HL-60/S4 treated with phorbol 12-myristate 13-acetate at 8.2 ng/mL for 4 days and 3 days (cell line): ENCODE measurements around the gene VWDE.
"Not testable (repeated sequence)": the region's sequence is repeated elsewhere in the genome, so short reads cannot be mapped to it uniquely, and the experiment has no call there.

Experiments
- in situ Hi-C: fragments of 300-500 bp; cut with MboI; formaldehyde crosslinking; loops from 2 replicates; pipeline ENCODE4 v1.15.0; 2022; ENCODE audit warnings: low sequenced_read_pairs

Gene VWDE

DNA sequence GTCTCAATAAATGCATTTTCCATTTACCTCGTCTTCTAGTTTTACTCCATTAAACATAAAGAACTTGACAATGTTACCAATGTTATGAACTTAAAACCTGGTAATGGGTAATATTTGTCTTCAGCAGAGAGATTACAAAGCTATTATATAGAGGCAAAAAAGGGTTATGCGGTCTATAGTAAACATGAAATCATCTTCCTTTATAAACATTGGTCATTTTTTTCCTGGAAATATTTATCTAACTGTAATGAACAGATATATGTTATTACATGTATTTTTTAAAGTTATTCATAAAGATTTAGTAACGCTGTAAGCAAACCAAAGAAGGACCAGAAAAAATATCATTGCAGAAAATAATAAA, 1.3 kb downstream of the VWDE start:
- in situ Hi-C loops = no loop called here

DNA sequence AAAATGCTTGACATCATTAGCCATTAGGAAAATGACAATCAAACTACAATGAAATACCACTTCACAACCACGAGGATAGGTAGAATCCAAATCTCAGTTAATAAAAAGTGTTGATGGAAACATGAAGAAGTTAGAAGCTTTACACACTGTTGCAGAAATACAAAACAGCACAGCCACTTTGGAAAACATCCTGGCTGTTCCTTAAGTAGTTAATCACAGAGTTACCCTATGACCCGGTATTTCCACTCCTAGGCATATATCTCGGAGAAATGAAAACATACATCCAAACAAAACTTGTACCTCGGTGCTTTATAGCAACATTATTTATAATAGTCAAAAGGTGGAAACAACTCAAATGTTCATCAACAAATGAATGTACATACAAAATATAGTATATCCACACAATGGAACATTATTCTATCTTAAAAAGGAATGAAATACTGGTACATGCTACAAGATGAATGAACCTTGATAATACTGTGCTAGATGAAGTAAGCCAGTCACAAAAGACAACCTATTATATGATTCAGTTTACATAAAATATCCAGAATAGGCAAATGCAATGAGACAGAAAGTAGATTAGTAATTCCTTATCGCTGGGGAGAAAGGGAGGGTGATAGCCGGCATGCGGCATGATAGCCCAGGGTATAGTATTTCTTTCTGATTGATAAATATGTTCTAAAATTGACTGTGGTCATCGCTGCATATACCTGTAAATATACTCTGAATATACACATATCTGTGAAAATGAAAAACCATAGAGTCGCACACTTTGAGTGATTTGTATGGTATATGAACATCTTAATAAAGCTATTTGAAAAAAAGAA, 1.9 kb downstream of the VWDE start:
- in situ Hi-C loops = no loop called here

DNA sequence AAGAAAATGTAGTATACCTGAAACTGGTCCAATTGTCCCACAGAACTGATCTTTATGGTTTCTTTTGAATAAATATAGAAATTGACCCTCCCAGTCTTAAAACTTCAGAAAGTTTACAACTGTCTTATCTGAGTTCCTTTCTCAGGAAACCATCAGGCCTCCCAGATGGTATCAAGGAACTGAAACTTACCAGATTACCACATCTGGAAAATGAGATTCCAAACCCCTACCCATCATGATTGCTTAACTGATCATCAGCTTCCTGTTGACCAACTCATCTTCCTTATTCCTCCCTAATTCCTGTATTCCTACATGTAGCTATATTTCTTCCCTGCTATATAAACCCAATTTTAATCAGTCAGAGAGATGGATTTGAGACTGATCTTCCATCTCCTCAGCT, 5.5 kb downstream of the VWDE start:
- in situ Hi-C loops = no loop called here

DNA sequence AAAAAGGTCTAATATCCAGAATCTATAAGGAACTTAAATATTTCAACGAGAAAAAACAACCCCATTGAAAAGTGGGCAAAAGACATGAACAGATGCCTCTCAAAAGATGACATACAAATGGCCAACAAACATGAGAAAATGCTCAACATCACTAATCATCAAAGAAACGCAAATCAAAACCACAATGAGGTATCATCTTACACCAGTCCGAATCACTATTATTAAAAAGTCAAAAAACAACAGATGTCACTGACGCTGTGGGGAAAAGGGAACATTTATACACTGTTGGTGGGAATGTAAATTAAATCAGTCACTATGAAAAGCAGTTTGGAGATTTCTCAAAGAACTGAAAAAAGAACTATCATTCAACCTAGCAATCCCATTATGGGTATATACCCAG, 6.0 kb downstream of the VWDE start:
- in situ Hi-C loops = no loop called here

DNA sequence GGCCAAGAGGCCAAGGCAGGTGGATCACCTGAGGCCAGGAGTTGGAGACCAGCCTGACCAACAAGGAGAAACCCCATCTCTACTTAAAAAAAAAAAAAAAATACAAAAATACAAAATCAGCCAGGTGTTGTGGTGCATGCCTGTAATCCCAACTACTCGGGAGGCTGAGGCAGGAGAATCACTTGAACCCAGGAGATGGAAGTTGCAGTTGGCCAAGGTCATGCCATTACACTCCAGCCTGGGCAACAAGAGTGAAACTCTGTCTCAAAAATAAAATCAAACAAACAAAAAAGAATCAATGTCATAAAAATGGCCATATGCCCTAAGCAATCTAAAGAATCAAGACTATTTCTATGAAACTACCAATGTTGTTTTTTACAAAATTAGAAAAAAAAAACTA, 7.0 kb downstream of the VWDE start:
- in situ Hi-C loops = not testable (repeated sequence)

DNA sequence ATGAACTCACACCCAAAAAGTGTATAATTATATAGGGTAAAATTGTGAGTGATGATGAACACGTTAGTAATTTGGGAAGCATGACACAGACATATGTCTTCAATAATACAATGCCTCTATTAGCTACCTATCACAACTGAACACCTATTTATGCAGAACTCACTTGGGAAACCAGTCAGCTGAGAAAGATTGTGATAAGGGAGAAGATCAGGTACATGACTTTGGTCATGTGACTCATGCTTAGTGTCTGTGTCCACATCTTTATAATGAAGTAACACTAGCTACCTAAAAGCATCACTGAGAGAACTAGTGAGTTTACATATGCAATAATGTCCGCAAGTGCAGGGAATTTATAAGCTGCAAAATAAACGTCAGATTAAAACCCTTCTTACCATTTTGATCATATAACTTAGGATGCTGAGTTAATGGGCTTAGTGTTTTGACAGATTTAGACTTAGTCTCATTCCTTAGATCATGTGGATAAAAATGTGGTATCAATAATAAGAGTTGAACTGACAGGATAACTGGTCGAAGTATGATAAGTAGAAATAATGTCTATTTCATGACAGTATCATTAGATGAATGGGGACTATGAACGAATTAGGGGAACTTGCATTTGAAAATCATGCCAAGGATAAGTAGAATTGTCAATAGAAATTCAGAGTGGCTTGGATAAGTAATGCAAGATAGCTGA, 11.6 kb downstream of the VWDE start:
- in situ Hi-C loops = no loop called here

DNA sequence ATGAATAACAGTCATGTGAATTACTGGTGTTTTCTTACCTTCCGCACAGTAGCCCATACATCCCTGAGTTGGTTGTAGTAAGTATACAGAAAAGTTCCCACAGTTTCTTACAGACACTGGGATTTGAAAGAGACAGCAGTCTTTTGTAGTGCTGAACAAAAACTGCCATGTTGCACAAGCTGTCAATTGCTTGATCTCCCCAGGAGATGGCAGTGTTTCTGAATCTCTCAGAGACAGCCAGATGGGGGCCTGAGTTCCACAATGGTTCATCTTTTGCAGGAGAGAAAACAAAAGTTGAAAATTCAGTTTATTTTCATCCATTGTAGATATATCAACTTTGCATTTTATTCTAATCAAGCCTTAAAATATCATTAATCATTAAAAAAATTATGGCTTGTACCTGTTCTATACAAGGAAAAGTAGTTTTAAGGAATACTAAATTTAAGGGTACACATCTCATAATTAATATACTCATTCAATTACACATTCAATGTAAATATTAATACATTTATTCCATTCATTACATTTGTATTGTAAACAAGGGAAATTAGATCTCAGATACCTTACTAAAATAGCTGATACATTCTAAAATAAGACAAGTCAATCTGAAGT, 14.5 kb downstream of the VWDE start:
- in situ Hi-C loops = no loop called here

DNA sequence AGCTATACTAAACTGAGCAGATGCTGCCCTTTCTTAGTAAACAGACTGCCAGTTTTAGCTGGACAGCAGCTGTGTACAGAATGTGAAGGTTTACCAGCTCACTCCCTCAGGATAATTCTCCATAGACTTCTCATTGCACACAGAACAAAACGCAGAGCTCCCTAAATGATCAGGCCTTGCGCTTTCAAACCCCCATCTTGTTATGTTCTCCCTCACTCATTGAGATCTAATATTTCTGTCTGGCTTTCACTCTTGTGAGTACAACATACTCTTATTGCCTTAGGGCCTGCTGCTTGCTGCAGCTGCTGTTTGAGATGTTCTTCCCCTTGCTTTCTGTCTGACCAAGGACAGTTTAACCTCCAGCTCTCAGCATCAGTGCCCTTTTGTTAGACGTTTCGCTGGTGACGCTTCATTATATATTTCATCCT, 17.3 kb downstream of the VWDE start:
- in situ Hi-C loops = no loop called here

DNA sequence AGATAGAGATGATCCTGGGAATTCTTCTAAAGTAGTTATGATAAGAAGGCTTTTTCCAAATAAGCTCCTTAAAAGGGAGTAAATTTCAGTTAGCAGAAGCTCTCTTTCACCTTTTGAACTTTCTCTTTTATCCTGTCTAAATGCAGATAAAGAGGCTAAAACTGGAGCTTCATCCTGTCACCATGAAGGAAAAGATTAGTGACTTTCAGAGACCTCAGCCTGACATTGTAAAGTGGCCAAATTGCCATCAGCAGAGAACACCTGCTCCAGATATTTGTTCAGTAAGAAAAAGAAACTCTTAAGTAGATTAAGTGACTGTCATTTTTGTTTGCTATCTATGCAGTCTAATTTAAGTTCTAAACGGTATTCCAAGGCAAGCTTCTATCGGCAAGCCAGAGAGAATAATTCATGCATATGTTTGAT, 18.3 kb downstream of the VWDE start:
- in situ Hi-C loops = no loop called here

DNA sequence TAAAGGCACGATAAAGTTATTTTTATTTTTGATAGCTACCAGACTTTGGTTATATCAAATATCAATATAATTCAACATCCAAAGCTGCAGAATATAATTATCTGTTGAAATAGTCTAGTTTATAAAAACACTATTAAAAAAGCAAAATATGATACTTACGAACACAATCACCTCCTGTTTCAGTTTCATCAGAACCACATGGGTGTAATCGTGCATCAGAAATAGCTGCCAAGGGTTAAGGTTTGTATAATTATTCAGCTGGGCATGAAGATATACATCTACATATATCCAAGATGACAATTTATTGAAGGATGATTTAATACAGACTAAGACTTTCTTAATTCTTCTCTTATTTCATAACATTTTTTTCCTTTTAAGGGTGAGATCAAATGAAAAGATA, 20.3 kb downstream of the VWDE start:
- in situ Hi-C loops = no loop called here

DNA sequence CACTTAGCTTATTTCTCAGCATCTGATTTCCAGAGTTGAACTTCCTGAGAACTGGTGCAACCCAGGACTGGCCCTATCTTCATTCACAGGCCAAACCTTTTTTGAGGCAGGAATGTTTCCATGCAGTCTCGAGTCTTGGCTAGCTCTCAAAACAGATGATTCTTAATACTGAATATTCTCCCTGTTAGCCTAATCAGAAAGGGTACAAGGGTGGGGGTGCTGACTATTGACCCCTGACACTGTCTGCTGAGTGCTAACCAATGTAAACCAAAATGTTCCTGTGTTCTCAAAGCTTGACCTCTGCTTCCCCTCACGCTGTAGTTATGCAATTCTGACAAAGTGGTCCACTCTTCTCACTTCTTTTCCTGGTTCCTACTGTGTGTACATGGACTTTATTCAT, 25.3 kb downstream of the VWDE start:
- in situ Hi-C loops = no loop called here

DNA sequence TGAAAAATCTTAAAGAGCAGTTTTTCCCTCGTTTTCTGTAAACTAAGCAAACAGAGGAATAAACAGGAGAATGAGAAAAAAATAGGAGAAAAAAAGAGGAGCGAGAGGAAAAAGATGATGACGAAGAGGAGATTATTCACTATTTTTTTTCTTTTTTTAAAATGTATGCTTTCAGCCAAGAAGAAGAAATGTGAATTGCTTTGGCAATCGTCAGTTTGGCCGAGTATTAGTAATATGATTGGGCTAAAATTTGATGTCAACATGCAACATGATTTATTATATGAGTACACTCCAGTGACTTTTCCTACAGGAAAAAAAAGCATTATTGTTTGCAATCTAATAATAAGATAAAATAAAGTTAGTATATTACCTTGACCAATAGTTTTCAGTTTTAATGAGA, 26.3 kb downstream of the VWDE start:
- in situ Hi-C loops = no loop called here

DNA sequence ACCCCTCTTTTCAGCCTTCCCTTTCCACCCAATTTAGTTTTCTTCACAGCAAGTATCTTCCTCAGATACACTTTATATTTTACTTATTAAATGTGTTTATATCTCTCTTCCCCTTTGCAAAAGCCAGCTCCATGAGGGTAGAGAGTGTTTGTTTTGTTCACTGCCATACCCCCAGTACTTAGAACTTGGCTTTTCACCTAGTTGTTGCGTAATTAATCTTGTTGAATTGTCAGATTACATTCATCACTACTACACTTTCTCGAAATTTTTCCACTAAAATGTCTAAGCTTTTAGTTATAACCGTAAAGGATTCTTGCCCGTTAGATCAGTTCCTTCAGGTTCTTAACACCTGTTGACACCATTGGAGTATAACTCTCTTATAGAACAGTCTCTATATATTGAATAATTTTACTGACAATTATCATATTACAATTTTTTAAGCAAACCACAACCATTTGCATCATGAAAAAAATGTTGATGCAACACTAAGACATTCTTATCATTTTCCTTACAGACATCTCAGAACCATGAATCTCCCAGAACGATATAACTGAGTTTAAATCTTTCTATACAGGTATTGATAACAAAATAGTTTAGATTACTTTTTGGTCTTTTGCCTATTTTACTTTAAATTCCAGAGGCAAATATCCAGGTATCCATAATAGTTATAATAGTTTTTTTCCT, 29.9 kb downstream of the VWDE start:
- in situ Hi-C loops = no loop called here

DNA sequence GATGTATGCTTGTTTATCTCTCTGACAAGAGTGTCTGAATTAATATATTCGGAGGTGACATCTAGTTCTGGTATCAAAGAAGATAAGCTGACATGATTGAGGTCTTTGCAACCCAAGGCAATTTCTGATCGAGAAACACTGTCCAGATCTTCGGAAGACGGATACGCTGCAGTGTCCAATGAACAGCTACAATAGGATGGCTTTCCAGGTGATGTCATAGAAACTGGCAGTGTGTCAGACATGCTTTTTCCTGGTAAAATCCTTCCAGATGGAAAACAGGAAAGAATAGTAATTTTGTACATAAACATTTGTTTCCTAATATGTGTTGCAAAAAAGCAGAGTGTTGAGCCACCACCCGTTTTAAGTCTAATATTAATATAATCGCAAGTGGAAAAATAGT, 33.4 kb downstream of the VWDE start:
- in situ Hi-C loops = no loop called here

DNA sequence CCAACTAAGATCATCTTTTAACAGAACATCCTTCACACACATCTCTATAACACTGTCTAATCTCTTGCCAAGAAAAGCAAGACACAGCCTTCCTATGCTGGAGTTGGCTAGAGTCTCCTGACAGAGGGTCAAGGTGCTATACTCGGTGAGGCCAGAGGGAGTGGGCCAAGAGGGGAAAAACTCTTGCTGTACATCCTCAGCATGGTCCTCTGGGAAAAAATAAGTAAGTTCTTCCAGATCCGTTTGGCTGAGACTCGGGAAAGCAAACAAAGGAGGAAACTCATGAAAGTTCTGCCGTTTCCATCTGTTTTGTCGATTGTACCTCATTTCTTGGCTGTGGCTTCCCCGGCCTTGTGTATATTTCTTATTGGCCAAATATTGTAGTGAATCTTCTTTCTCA, 33.9 kb downstream of the VWDE start:
- in situ Hi-C loops = no loop called here

DNA sequence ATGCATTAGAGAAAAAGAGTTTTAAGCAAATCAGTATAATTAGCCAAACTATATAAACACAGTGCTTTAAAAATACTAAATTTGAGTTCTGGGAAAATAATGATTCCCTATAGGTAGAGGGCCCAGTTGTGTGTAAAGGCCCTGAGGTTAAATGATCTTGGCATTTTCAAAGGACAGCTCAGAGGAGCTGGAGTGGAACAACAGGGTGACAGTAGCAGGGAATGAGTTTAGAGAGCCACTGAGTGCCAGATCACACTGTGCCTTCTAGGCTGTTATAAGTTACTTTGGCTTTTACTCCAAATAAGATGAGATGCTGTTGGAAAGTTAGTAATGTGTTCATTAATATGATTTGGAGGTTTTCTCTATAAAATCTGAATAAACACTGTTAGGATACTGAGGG, 34.6 kb downstream of the VWDE start:
- in situ Hi-C loops = no loop called here

DNA sequence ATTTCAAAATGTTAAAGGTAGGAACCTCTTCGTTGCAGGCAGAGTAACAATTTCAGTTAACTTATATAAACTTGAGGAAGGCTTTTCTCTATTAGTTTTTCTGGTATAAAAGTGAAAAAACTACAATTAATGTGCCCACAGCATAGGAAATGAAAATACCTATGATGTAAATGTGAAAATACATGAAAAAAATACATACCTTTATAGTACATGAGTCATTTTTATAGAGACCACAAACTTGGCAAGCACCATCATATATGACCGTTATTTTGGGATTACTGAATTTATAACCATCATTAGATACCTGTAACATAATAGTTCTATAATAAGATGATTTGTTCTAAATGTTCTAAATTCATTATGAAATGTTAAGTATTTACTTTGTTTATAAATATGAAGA, 42.7 kb downstream of the VWDE start:
- in situ Hi-C loops = no loop called here

DNA sequence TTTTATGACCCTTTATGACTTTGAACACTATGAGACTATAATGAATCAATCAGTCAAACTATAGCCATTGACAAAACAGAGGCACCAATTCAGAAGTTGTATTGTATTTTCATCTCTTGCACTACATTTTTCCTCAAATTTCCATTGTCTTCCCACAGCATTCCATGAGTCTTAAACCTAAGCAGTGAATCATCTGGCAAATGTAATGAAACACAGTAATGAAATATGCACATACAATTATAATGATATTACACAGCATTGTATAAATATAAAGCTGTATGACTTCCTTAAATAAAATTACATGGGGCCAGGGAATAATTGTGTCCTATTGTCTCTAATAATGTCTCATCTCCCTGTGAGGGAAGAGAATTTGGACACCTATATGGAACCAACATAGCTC, 45.0 kb downstream of the VWDE start:
- in situ Hi-C loops = no loop called here

DNA sequence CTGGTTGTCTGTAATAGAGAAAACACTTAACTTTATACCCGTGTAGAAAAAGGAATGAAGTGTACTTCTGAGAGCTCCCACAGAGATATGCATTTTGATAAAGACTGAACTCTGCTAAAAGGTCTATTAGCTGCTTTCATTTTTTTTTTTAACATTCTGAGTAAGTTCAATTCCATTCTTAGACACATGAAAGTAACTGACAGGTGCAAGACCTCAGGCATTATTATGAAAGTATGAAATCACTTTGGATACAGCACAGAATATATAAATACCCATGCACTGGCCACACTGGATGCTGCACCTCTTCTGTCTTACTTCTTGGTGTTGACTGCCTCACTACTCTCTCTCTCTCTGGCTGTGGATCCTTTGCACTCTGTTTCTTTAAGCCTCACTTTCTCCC, 46.2 kb downstream of the VWDE start:
- in situ Hi-C loops = no loop called here

DNA sequence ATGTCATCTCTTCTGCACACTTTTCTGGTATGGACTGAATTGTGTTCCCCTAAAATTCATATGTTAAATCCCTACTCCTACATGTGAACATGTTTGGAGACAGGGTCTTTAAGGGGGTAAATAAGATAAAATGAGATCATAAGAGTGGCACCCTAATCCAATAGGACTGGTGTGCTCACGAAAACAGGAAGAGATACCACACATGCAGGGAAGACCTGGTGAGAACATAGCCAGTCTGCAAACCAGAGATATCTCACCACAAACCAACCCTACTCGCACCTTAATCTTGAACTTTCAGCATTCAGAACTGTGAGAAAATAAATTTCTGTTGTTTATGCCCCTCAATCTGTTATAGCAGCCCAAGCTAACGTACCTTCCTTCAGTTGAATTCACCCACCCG, 51.8 kb downstream of the VWDE start:
- in situ Hi-C loops = no loop called here

DNA sequence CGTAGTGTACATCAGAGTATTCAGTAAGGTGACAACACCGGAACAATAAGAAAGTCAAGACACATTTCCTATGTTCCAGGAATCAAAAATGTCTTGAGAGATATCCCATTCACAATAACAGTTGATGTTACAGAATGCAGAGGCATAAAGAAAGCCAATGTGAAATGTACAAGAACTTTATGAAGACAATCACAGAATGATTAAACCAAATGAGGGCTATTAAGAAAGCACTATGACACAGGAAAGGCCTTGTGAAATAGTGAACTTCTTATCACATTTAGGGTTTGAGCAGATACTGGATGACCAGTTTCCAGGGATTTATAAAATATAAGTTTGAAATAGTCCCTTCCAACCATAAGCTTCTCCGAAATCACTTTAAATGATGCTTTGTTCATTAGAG, 52.7 kb downstream of the VWDE start:
- in situ Hi-C loops = no loop called here

DNA sequence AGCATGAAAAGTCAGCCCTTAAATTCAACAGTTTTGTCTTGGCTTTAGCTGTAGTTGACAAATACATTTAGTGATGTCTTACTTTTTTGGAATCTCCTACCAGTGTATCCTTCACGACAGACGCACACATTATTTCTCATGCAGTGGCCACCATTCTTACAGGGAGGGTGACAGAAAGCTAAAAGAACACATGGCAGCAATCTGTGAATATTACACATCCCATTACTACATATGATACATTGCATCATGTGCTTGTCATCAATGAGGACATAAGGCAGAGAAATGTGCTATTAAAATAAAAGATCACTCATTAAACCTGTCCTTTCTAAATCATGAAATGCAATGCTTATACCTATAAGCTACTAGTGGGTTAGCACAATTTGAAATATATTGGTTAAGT, 66.6 kb downstream of the VWDE start:
- in situ Hi-C loops = no loop called here
